HL-60 (cell line): ENCODE results near the gene MADCAM1.

Source experiments
- DNase-seq, 2 experiments: peaks; one replicate each; pipeline ENCODE4 v3.0.0-alpha.2; 2010 to 2020; ENCODE audit warnings: low read depth in 1 of 2, low spot score in 1 of 2
- H3K27ac ChIP-seq: fragments of 250-450 bp; sonication (Bioruptor Pico); replicated peaks from 2 replicates; pipeline ENCODE4 v1.5.1; 2020; ENCODE audit warnings: mild to moderate bottlenecking, moderate library complexity
- H3K27me3 ChIP-seq: fragments of 250-450 bp; sonication (Bioruptor Pico); 2 replicates; pipeline ENCODE4 v1.5.1; 2021; ENCODE audit warnings: mild to moderate bottlenecking, moderate library complexity; ENCODE audit not compliant: insufficient read depth, poor library complexity, severe bottlenecking
- H3K4me3 ChIP-seq: replicated peaks from 2 replicates; pipeline ENCODE4 v1.5.1; 2011; ENCODE audit warnings: mild to moderate bottlenecking, control low read depth, low read length; ENCODE audit not compliant: insufficient read depth
- CTCF ChIP-seq: IDR thresholded peaks from one replicate; pipeline ENCODE4 v1.5.1; 2011; ENCODE audit warnings: low read length, control low read depth, inconsistent platforms; ENCODE audit not compliant: insufficient read depth
- GABPA ChIP-seq: IDR thresholded peaks from 2 replicates; pipeline ENCODE4 v1.6.1; 2012; ENCODE audit warnings: low read depth
- POLR2AphosphoS5 ChIP-seq: IDR thresholded peaks from 2 replicates; pipeline ENCODE4 v1.6.1; 2012; ENCODE audit warnings: low read depth
- REST ChIP-seq: IDR thresholded peaks from 2 replicates; pipeline ENCODE4 v1.6.1; 2012; ENCODE audit warnings: low read depth; ENCODE audit not compliant: insufficient replicate concordance
- SPI1 ChIP-seq: IDR thresholded peaks from 2 replicates; pipeline ENCODE4 v1.6.1; 2012; ENCODE audit warnings: low read depth, mild to moderate bottlenecking, borderline replicate concordance

MADCAM1 gene

DNA sequence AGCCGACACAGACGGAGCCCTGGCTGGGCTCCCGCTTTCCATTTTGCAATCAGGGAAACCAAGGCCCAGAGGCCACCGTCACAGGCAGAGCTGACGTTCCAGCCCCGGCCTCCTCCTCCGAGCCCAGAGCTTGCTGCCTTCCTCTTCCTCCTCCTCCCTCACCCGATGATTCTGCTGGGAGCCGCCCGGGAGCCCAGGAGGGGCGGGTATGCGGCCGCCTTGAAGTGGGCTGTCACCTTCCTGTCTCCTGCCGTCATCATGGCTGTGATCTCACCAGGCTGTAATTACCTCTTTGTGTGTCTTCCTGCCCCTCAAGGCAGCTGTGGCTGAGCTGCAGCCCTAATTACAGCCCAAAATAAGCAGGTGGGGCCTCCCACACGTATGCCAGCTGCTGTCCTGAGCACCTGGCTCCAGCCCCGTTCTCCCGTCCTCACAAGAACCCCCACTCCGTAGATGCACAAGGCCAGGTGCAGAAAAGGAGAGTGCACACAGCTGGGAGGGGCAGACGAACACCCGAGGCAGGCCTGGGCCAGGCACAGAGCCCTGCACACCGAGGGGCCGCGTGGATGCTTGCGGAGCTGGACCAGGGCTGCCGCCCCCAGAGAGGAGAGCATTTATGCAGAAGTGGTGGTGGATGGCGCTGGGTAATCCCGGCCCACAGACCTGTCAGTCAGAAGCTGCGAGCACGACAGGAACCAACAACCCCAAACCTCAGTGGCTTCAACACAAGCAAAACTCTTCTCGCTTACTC is 15.0 kb downstream of the MADCAM1 start:
- Histone ChIP-seq H3K27ac (peak overlapping the region; percentile 52), H3K27me3 (no peaks in the 10 kb centered on the region), H3K4me3 (peak overlapping the region; percentile 25)
- TF ChIP-seq POLR2AphosphoS5 (no peak; the same call in 1 of the 2 replicates), SPI1 (peak; percentile 30; the same call in 1 of the 2 replicates), GABPA (peak; percentile 10; the same call in 1 of the 2 replicates), REST (no peak), CTCF (no peak)
- peak; percentile 72 to 73 for DNase-seq

DNA sequence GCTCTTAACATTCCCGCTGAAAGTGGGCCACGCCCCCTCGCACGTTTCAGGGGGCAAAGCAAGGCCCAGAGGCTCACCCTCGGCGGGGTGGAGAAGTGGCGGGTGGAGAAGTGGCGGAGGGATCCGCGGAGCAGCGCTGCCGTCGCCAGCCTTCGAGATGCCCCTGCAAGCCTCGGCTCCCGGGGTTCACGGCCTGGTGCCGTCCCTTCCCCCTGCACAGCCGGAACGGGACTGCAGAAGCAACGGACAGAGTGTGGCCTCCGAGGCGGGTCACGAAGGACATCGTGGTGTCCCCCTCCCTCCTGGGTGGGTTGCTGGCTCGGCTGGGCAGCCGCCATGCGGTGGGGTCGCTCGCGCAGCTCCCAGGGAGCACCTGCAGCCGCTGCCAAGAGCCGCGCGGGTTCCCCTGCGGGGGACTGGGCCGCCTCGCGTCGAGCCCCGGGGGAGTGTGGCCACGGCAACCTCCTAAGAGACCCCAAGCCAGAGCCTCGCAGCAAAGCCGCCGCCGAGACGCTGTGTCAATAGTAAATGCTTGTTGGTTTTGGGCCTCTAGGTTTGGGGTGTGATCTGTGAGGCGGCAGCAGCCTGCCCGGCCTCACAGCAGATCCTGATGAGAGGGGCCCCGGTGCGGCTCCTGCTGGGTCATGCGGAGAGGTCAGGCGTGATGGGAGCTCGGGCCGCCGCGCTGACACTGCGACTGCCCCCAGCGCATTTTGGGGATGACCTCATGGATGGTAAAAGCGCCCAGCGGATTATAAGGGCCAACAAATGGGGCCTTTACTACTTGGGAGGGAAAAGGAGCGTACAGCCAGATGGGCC is 16.5 kb downstream of the MADCAM1 start:
- DNase-seq = no peak
- Histone ChIP-seq H3K27ac (no peak overlapping the region), H3K4me3 (no peak overlapping the region), H3K27me3 (no peaks in the 10 kb centered on the region)
- TF ChIP-seq POLR2AphosphoS5 (no peak), CTCF (no peak), GABPA (no peak), REST (no peak), SPI1 (no peak)

- DNase-seq = no peak
- no peak overlapping the region for H3K4me3 ChIP-seq
- H3K27me3 ChIP-seq = no peaks in the 10 kb centered on the region
- H3K27ac ChIP-seq = no peak overlapping the region
- TF ChIP-seq REST (no peak), CTCF (no peak), GABPA (no peak), SPI1 (no peak), POLR2AphosphoS5 (no peak)
Observed at GRCh38 chr19:513368-514165, 17.3 kb downstream of the MADCAM1 start.
